CD4-positive, alpha-beta memory T cell (primary cell): ENCODE data around the gene PPFIA1. TPM values are rescaled to one million over a fixed set of nuclear protein-coding genes. Genes with fewer than 3 reads are reported as not detected.
A peak's percentile ranks its signal among the peaks of the same experiment; 100 is the strongest.

ENCODE experiments used
- CTCF ChIA-PET: fragments of 350-600 bp; sonication (Branson Sonifier 250); formaldehyde crosslinking; loops from one replicate; lab custom pipeline; 2021; ENCODE audit warnings: inconsistent platforms; ENCODE audit not compliant: partially characterized antibody; lab: Charles Lee
- POLR2A ChIA-PET: fragments of 350-600 bp; sonication (Branson Sonifier 250); formaldehyde crosslinking; loops from one replicate; lab custom pipeline; 2021; ENCODE audit not compliant: partially characterized antibody; lab: Charles Lee
- DNase-seq, 5 donors: peaks; one replicate each; pipeline versions ENCODE4 v3.0.0 to v3.0.0-alpha.2; 2020 to 2022; ENCODE audit warnings: mixed read lengths in 1 of 5
- H3K27ac ChIP-seq: one replicate; pipeline ENCODE4 v1.7.0; 2013; ENCODE audit warnings: low read depth, low read length
- H3K27me3 ChIP-seq: 2 replicates; pipeline ENCODE4 v1.7.0; 2013; ENCODE audit warnings: mild to moderate bottlenecking, low read length, moderate library complexity; ENCODE audit not compliant: insufficient read depth
- H3K36me3 ChIP-seq: 2 replicates; pipeline ENCODE4 v1.7.0; 2013; ENCODE audit warnings: mild to moderate bottlenecking, low read length, moderate library complexity; ENCODE audit not compliant: insufficient read depth
- H3K4me1 ChIP-seq: 2 replicates; pipeline ENCODE4 v1.7.0; 2013; ENCODE audit warnings: mild to moderate bottlenecking, low read length, moderate library complexity; ENCODE audit not compliant: insufficient read depth
- H3K4me3 ChIP-seq, 2 donors: one replicate each; pipeline ENCODE4 v1.7.0; 2013; ENCODE audit warnings: low read length in 2 of 2, mild to moderate bottlenecking in 1 of 2
- H3K9me3 ChIP-seq, 2 donors: one replicate each; pipeline ENCODE4 v1.7.0; 2013; ENCODE audit warnings: low read length in 2 of 2, control low read depth in 1 of 2; ENCODE audit not compliant: control insufficient read depth in 1 of 2
- H3K27ac Mint-ChIP-seq, 7 donors: one replicate each; pipeline ENCODE4 v1.8.0; 2020 to 2021; ENCODE audit warnings: mixed read lengths in 7 of 7, mild to moderate bottlenecking in 6 of 7, inconsistent platforms in 3 of 7, moderate library complexity in 3 of 7
- H3K27me3 Mint-ChIP-seq, 2 donors: one replicate each; pipeline ENCODE4 v1.8.0; 2020 to 2021; ENCODE audit warnings: mixed read lengths in 2 of 2
- H3K36me3 Mint-ChIP-seq, 2 donors: one replicate each; pipeline ENCODE4 v1.8.0; 2020 to 2021; ENCODE audit warnings: mixed read lengths in 2 of 2, inconsistent platforms in 1 of 2, mild to moderate bottlenecking in 1 of 2
- H3K4me1 Mint-ChIP-seq, 4 donors: one replicate each; pipeline ENCODE4 v1.8.0; 2020 to 2021; ENCODE audit warnings: mixed read lengths in 4 of 4, mild to moderate bottlenecking in 1 of 4
- H3K4me3 Mint-ChIP-seq, 8 donors: one replicate each; pipeline ENCODE4 v1.8.0; 2020 to 2021; ENCODE audit warnings: mixed read lengths in 8 of 8, mild to moderate bottlenecking in 7 of 8, moderate library complexity in 6 of 8, inconsistent platforms in 3 of 8
- H3K9me3 Mint-ChIP-seq, 8 donors: one replicate each; pipeline ENCODE4 v1.8.0; 2020 to 2021; ENCODE audit warnings: mixed read lengths in 8 of 8, mild to moderate bottlenecking in 5 of 8, inconsistent platforms in 3 of 8, moderate library complexity in 1 of 8
- intact Hi-C: fragments of 100-400 bp; cut with micrococcal nuclease; formaldehyde crosslinking; loops from one replicate; pipeline ENCODE4 v1.15.1; 2023
- polyA plus RNA-seq, 2 donors: library from polyadenylated mRNA; unstranded; fragments of 300-500 nt; fragmentation: Illumina TruSeq; gene quantifications; one replicate each; pipeline ENCODE4 v1.2.3, GENCODE V29; 2021
- total RNA-seq, 2 experiments: library from RNA; stranded (reverse); gene quantifications; one replicate each; pipeline ENCODE4 v1.2.3, GENCODE V29; 2021

The PPFIA1 gene
- total and polyA plus RNA-seq, 4 experiments from 2014 or later, result 4.3 to 54.8 (median 35.8) TPM

DNA sequence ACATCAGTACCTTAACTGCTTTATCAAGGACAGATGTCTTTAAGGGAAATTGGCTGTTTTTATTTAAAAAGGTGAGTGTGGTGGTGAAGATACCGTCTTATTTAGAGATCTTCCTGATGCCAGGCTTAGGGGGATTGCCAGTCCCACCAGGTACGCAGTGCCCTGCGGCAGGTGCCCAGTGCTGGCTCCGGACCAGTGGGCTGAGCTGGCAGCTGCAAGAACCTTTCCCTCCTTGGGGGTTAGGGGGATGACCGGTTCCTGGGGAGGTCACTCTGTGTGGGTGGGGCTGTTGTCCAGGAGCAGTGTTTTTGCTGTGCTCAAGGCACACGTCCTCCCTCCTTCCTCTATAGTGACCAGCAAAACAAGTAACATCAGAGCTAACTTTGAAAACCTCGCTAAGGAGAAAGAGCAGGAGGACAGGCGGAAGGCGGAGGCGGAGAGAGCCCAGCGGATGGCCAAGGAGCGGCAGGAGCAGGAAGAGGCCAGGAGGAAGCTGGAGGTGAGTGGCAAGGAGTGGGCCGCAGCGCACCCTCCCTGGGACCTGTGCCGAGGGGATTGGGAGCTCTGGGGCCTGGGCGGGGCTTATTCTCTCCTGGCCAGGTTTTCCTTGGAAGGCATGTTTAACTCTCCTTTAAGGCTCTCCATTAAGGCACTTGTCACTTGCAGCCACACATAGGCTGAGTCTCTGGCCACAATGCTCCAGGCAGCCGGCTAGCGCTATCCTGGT, 158.4 kb downstream of the PPFIA1 start:
- Mint-ChIP-seq H3K4me3 (no peak overlapping the region), H3K27ac (no peak overlapping the region), H3K9me3 (no peaks in the 10 kb centered on the region), H3K4me1 (no peaks in the 10 kb centered on the region), H3K36me3 (no peaks in the 10 kb centered on the region), H3K27me3 (peaks cover 0 to 2% of the 10 kb centered on the region in 2 donors)
- POLR2A ChIA-PET, result no interaction called here
- Histone ChIP-seq H3K36me3 (no peaks in the 10 kb centered on the region), H3K9me3 (no peaks in the 10 kb centered on the region), H3K4me3 (no peak overlapping the region), H3K27ac (no peak overlapping the region), H3K27me3 (no peaks in the 10 kb centered on the region), H3K4me1 (no peaks in the 10 kb centered on the region)
- intact Hi-C loops, result no loop called here
- no peak for DNase-seq
- CTCF ChIA-PET, result no interaction called here

GRCh38 chr11:70429428-70429705, 158.9 kb downstream of the PPFIA1 start:
- Mint-ChIP-seq H3K4me3 (no peak overlapping the region), H3K4me1 (no peaks in the 10 kb centered on the region), H3K27ac (no peak overlapping the region), H3K27me3 (peaks cover 0 to 2% of the 10 kb centered on the region in 2 donors), H3K9me3 (no peaks in the 10 kb centered on the region), H3K36me3 (no peaks in the 10 kb centered on the region)
- Histone ChIP-seq H3K9me3 (no peaks in the 10 kb centered on the region), H3K27ac (no peak overlapping the region), H3K4me3 (no peak overlapping the region), H3K4me1 (no peaks in the 10 kb centered on the region), H3K36me3 (no peaks in the 10 kb centered on the region), H3K27me3 (no peaks in the 10 kb centered on the region)
- ChIA-PET POLR2A (no interaction called here), CTCF (no interaction called here)
- DNase-seq, result no peak
- intact Hi-C loops, result no loop called here

- ChIA-PET CTCF (no interaction called here), POLR2A (no interaction called here)
- H3K9me3 ChIP-seq, result no peaks in the 10 kb centered on the region
- H3K4me3 Mint-ChIP-seq, result no peak overlapping the region
- H3K27ac Mint-ChIP-seq, result no peak overlapping the region
- H3K9me3 Mint-ChIP-seq, result no peaks in the 10 kb centered on the region
- no peaks in the 10 kb centered on the region for H3K4me1 ChIP-seq
- H3K27ac ChIP-seq, result no peak overlapping the region
- H3K4me3 ChIP-seq, result no peak overlapping the region
- no peaks in the 10 kb centered on the region for H3K36me3 ChIP-seq
- no peaks in the 10 kb centered on the region for H3K36me3 Mint-ChIP-seq
- intact Hi-C loops, result no loop called here
- no peaks in the 10 kb centered on the region for H3K4me1 Mint-ChIP-seq
- H3K27me3 Mint-ChIP-seq, result peaks cover 0 to 2% of the 10 kb centered on the region in 2 donors
- no peaks in the 10 kb centered on the region for H3K27me3 ChIP-seq
- DNase-seq, result no peak
Measured at GRCh38 chr11:70429724-70430521, 159.4 kb downstream of the PPFIA1 start.

- no peaks in the 10 kb centered on the region for H3K9me3 ChIP-seq
- Mint-ChIP-seq H3K36me3 (no peaks in the 10 kb centered on the region), H3K27me3 (peaks cover 0 to 2% of the 10 kb centered on the region in 2 donors), H3K4me1 (no peaks in the 10 kb centered on the region), H3K27ac (no peak overlapping the region), H3K4me3 (no peak overlapping the region), H3K9me3 (no peaks in the 10 kb centered on the region)
- no peaks in the 10 kb centered on the region for H3K36me3 ChIP-seq
- CTCF ChIA-PET, result no interaction called here
- no peak for DNase-seq
- no peaks in the 10 kb centered on the region for H3K27me3 ChIP-seq
- H3K4me3 ChIP-seq, result no peak overlapping the region
- H3K27ac ChIP-seq, result no peak overlapping the region
- no peaks in the 10 kb centered on the region for H3K4me1 ChIP-seq
- POLR2A ChIA-PET, result no interaction called here
- intact Hi-C loops, result no loop called here
Measured at GRCh38 chr11:70430671-70431574, 160.4 kb downstream of the PPFIA1 start.

GRCh38 chr11:70431611-70432010, 161.1 kb downstream of the PPFIA1 start:
- H3K36me3 Mint-ChIP-seq, result no peaks in the 10 kb centered on the region
- intact Hi-C loops, result no loop called here
- no peaks in the 10 kb centered on the region for H3K4me1 ChIP-seq
- H3K27me3 Mint-ChIP-seq, result peaks cover 0 to 2% of the 10 kb centered on the region in 2 donors
- no peak overlapping the region for H3K4me3 ChIP-seq
- no peak overlapping the region for H3K27ac ChIP-seq
- H3K27ac Mint-ChIP-seq, result peak overlapping the region in 1 of 7 donors; percentile 41
- ChIA-PET CTCF (no interaction called here), POLR2A (no interaction called here)
- H3K27me3 ChIP-seq, result no peaks in the 10 kb centered on the region
- H3K9me3 Mint-ChIP-seq, result no peaks in the 10 kb centered on the region
- H3K4me3 Mint-ChIP-seq, result no peak overlapping the region
- no peaks in the 10 kb centered on the region for H3K4me1 Mint-ChIP-seq
- H3K9me3 ChIP-seq, result no peaks in the 10 kb centered on the region
- H3K36me3 ChIP-seq, result no peaks in the 10 kb centered on the region
- no peak for DNase-seq

DNA sequence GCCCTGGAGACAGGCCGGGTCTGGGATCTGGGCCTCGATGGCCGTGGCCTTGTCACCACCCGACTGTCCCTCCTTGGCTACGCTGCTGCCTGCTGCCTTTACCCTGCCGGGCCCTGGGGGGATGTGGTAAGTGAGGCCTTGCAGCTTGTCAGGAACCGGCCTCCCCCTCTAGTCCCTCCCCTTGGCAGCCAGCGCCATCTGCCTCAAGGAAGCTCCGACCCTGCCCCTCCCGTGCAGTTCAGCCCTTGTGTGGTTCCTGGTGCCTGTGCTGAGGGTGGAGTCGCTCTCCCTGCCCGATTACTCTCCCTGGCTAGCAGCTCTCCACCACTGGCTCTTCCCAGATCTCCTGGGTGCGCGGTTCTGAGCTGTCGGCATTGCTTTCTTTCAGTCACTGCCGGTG, 161.6 kb downstream of the PPFIA1 start:
- Mint-ChIP-seq H3K9me3 (no peaks in the 10 kb centered on the region), H3K27me3 (peaks cover 0 to 2% of the 10 kb centered on the region in 2 donors), H3K36me3 (no peaks in the 10 kb centered on the region), H3K4me1 (no peaks in the 10 kb centered on the region), H3K27ac (no peak overlapping the region), H3K4me3 (no peak overlapping the region)
- intact Hi-C loops, result no loop called here
- Histone ChIP-seq H3K27ac (no peak overlapping the region), H3K4me3 (no peak overlapping the region), H3K27me3 (no peaks in the 10 kb centered on the region), H3K4me1 (no peaks in the 10 kb centered on the region), H3K36me3 (no peaks in the 10 kb centered on the region), H3K9me3 (no peaks in the 10 kb centered on the region)
- ChIA-PET POLR2A (no interaction called here), CTCF (no interaction called here)
- DNase-seq, result no peak

DNA sequence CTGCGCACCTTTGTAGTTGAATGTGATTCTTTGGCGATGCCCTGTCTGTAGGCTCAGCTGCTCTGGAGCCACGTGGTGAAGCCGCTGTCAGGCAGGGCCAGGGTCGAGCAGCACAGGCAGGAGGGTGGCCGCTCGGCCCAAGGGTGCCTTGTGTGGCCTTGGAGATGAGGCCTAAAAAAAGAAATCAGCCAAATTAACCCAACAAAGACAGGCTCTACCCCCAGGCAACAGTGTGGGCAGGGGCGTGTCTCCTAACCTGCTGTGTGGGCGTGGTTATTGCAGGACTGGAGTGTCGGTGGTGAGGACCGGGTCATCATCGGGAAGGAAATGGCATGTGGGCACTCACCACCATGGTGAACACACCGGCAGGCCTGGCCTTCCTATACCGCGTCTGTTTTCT, 162.1 kb downstream of the PPFIA1 start:
- Histone ChIP-seq H3K4me1 (no peaks in the 10 kb centered on the region), H3K27ac (no peak overlapping the region), H3K36me3 (no peaks in the 10 kb centered on the region), H3K27me3 (no peaks in the 10 kb centered on the region), H3K4me3 (no peak overlapping the region), H3K9me3 (no peaks in the 10 kb centered on the region)
- Mint-ChIP-seq H3K27ac (no peak overlapping the region), H3K27me3 (peaks cover 0 to 2% of the 10 kb centered on the region in 2 donors), H3K4me1 (no peaks in the 10 kb centered on the region), H3K4me3 (no peak overlapping the region), H3K36me3 (no peaks in the 10 kb centered on the region), H3K9me3 (no peaks in the 10 kb centered on the region)
- intact Hi-C loops, result no loop called here
- ChIA-PET POLR2A (no interaction called here), CTCF (no interaction called here)
- no peak for DNase-seq
